Measurements from ENCODE around the gene PSMB11.

The PSMB11 gene

DNA sequence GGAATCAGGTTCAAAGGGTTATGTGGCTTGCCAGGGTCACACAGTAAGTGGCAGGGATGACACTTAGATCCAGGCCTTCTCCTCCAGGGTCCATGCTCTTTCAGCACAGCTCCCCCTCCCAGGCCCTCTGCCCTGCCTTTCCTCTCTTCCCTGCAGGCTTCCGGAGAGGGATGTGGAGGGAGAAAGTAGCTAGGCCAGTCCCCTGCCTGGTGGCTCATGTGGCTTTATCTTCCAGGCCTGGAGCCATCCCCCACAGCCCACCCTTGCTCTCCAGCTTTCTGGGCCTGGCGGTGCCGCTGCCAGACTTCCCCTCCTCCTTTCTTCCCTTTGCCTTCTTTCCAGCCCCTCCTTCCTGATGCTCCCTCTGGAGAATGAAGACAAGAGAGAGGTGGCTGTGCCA lies 1.7 kb downstream of the PSMB11 start:
- DNase-seq: no peak
- no peak for ATAC-seq

DNA sequence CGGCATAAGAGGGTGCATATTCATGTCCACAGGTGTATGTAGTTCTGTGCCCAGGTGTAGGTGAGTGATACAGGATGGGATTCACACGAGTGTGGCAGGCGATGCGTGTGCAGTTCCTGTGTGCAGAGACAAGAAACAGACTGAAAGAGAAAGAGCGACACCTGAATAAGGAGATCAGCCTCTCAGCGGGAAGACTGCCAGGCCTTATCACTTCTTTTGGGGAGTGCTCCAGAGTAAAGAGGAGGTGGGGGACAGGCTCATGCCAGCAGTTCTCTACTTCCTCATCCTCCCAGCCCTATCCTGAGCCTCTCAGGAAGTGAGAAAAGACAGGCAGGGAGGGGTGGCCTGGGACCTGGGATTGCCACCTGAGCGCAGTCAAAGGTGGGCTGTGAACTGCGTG lies 2.8 kb downstream of the PSMB11 start:
- ATAC-seq (no peak), DNase-seq (no peak)

DNA sequence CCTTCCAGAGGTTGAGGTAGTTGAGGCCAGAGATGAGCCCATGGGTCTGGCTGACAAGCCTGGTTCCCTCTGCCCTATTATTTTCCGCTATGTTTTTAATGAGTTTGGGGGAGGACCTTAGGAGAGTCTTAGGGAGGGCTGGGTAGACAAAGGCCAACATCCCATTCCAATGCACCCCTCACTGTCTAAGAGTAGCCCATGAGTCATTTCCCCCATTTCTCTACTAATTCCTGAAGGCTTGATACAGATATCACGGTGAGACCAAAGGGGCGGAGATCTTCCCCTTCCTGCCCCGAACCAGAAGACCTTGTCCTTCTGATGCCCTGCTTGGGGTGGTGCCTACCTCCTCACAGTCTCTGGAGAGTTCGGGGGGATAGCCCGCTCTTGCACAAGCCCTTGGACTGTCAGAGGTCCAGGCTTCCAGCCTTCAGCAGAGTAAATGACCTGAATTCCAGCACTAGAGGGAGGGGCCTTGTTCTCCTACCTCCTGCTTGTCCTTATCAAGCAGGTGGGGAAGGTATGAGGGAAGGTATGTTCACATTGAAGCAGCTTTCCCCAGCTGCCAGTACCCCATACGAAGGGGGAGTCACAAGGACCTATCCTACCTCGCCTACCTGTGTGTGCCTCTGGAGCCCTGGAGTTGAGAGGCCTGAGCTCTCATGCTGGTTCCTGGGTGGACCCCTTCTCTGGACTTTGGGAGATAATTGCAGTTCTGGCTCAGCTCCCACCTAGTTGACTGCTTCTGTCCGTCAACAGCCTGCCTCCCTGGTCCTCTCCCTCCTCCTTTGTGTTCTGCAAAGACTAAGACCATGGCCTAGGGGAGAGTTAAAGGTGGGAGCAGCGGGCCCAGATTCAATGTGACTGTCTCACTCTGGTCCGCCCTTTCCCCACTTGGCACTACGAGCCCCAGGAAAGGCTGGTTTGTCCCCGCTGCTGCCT lies 3.7 kb downstream of the PSMB11 start:
- ATAC-seq (no peak), DNase-seq (no peak)

DNA sequence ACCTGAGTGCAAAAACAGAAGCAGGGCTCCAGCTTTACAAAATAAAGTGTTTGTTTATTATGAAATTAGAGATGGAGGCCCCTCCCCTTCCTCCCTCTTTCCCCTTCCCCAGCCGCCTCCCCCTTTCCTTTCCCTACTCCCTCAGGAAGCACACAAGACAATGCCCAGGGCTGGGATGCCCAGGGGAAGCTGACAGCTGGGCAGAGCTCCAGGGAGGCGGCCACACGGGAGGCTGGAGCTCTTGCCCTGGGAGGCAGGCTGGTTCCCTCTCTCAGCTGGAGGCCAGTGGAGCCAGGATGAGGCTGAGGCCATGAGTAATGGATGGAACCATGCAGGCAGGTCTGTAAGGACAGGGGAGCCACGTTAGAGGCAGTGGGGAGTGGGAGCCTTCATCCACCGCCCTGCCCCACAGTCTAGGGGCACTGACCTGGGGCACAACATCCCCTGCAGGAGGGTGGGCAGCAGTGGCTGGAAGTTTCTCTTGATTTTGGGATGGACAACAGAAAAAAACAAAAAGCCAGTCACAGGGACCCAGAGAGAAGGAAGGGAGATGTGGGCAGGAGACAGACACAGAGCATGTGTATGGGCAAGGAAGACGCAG lies 5.1 kb downstream of the PSMB11 start:
- no peak for ATAC-seq

DNA sequence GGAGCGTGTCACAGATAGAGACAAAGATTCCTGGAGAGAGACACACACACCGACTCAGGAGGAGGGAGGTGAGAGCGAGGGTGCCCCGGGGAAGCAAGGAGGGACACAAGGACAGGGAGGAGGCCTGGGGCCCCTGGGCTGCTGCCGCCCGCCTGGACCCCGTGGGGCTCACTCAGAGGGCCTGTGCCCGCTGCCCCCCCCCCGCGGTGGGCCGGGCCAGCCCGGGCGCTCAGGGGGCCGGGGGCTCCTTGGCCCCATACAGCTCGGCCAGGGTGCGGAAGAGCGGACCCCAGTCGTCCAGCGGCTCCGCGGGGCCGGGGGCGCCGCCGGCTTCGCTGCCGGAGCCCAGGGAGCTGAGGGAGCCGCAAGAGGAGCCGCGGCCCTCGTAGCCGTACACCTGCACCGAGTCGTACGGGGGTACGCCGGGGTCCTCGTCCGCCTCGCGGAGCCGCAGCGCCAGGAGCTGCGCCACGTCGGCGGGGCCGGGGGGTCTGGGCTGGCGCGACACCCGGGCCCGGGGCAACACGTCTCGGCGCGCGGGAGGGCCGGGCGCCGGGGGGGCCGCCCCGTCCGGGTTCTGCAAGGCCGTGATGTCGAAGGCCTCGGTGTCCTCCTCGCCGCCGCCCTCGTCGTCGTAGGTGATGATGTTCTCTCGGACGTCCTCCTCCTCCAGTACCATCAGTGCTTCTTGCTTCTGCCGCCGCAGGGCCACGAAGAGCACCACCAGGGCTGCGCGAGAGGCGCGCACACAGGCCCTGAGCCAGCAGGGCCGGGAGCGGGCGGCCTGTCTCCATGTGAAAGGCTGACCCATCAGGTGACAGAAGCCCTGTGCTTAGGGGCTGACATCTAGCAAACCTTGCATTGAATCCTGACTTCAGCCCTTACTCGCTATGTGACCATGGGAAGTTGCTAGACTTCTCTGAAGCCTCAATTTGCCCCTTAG lies 6.0 kb downstream of the PSMB11 start:
- ATAC-seq: no peak
- DNase-seq: no peak

More for the DNA sequence above, 5.1 kb downstream of the PSMB11 start:
- no peak for DNase-seq

DNA sequence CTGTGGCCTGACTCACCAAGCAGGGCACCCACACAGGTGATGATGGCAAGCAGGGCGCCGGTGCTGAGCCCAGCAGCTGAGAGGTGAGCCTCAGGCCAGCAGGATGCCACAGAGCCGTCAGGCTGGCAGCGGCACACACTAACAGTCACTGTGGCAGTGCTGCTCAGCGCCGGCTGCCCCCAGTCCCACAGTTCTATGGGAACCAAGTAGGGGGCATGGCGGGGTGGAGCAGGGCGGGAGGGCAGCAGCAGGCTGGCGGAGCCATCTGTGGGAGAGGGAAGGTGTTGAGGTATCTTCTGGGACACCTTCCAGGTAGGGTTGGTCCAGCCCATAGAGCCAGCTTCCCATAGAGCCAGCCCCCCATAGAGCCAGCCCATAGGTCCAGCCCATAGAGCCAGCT lies 7.0 kb downstream of the PSMB11 start:
- ATAC-seq: no peak
- no peak for DNase-seq

DNA sequence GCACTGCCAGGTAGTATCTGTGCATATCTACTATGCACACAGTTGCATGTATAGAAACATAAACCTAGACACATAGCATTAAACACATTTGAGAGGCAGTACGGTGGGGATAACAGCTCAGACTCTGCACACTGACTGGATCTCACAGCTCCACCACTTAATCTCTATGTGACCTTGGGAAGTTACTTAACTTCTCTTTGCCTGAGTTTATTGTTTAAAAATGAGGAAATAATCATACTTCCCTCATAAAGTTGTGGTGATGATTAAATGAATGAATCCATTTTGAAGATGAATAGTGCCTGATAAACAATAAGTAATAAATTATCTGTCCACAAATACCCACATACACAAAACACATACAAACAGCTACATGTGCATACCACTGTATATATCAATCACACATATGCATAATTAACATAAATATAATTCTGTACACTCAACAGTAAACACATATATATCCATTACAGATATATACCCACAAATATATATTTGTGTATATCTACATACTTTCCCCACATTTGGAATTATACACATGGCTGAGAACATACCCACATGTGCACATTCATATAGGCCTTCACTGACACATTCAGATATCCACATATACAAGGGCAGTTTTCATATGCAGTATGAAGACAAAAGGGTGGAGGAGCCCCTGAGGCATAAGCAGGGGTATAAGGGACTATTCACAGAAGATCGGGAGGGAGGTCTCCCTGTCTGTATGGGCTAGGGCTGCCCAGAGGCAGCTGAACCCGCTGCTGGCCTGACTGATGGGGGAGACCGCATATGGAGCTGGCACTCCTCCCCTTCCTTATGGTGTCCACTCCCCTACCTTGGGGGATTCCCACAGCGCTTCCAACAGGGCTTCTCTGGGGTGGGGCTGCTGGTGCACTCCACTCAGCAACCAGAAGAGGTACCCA lies 9.4 kb downstream of the PSMB11 start:
- DNase-seq (no peak), ATAC-seq (no peak)

DNA sequence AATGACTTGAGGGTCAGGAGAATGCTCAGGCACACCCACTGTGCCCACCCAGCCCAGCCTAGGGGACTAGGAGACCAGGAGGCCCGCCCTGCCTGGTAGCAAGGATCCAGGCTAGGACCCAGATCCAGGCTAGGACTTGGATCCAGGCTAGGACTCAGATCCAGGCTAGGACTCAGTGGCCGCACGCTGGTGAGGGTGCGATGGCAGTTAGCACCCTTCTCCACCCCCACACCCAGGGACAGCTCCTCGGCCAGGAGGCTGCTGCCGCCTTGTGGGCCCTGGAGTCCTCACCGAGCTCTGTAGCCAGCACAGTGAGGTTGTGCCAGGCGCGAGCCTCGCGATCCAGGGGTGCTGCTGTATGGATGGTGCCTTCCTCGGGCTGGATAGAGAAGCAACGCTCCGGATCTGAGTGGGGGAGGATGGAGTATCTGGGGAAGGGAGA lies 10.2 kb downstream of the PSMB11 start:
- ATAC-seq: no peak
- DNase-seq: no peak

DNA sequence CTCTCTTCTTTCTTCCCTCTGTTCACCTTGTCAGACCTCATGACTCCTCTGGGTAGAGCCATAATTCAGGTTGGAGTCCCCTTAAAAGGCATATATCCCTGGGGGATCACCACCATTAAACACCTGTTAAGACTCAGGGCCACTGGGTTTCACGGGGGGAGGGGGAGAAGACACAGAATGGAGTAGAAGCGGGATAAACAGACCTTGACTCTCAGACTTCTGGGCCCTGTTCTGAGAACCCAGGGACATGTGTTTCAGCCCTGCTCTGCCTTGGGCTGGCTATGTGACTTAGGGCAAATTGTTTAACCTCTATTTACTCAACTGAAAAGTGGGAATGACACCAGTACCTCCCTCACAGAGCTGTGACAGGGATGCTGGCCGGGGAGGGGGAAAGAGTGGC lies 10.7 kb downstream of the PSMB11 start:
- no peak for DNase-seq

DNA sequence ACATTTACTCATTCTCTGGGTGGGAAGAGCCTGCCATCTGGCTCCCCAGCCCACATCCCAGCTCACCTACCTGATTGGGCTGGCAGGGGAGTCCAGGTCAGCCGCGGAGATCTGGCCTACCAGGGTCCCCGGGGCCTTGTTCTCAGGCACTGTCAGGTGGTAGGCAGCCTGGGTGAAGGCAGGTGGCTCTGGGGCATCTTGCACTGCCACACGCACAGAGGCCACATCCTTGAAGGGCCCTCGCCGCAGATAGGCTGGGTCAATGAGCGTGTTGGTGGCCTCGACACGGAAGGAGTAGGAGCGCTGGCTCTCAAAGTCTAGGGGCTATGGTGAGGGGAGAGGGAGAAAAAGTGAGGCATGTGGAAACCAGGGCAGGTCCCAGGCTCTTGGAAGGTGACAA lies 11.4 kb downstream of the PSMB11 start:
- no peak for DNase-seq

More for the DNA sequence above, 10.7 kb downstream of the PSMB11 start:
- ATAC-seq: no peak

DNA sequence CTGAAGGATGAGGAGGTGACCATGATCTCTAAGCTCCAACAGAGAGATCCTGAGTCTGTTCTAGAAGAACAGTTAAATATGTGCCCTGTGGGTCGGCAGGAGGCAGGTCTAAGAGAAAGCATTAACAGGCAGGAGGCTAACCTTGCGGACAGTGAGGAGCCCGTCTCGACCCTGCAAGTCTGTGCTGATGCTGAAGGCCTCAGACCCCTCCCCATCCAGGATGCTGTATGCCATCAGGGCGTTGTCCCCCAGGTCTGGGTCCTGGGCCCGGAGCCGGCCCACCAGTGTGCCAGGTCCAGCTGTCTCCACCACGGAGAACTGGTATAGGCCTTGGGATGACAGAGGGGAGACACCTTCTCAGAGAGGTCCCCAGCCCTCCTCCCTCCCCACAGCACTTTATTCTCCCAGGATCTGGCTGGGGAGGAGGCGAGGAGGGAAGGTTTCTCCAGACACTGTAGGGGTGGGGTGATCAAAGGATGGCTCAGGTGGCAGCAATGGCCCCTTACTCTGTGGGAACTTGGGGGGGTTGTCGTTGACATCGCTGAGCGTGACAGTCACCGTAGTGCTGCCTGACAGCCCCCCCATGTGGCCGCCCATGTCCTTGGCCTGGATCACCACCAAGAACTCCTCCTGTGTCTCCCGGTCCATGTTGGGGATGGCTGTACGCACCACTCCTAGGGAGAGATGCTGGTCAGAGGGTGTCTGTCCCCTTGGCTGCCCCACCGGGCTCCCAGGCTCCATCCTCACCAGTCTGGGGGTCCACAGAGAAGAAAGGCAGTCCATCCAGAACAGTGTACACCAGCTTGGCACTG lies 12.2 kb downstream of the PSMB11 start:
- peak; percentile 60 for DNase-seq

More for the DNA sequence above, 11.4 kb downstream of the PSMB11 start:
- ATAC-seq: no peak

DNA sequence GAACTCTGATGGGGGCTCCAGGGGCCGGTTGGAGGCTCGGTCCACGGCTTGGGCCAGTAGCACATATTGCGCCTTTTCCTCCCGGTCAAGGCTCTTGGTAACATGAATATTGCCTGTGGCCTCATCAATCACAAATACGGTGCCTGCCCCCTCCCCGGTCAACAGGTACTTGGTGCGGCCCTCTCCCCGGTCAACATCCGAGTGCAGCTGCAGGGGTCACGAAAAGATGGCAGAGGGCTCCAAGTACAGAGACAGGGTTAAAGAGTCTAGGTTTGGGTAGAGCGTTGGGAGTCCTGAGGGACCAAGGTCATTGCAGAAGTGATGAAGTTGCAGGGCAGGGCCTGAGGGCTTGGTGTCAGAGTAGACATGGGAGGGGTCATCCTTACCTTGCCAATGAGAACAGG lies 13.1 kb downstream of the PSMB11 start:
- DNase-seq (no peak), ATAC-seq (no peak)

More for the DNA sequence above, 12.2 kb downstream of the PSMB11 start:
- ATAC-seq: no peak

DNA sequence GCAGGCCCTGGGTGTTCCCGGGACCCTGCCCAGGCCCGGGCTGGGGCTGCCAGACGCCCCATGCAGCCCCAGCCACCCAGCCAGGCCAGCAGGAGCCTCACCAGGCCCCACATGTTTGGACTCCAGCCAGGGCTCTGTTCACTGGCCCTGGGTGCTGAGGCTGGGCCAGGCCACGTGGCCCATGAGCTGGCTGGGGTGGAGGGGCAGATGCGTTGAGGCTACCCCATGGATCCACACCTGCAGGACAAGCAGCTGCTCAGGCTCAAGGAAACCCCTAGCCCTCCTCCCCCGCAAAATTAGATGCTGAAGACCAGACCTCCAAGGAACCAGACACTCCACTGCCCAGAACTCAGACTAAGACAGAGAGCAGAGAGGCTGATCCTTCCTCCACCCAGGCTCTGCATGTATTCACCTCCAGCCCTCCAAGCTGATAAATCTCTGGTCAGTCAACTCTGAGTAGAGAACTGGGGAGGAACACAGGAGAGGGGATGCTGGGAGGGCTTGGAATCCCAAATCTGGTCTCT lies 13.7 kb downstream of the PSMB11 start:
- no peak for DNase-seq
- ATAC-seq: no peak

DNA sequence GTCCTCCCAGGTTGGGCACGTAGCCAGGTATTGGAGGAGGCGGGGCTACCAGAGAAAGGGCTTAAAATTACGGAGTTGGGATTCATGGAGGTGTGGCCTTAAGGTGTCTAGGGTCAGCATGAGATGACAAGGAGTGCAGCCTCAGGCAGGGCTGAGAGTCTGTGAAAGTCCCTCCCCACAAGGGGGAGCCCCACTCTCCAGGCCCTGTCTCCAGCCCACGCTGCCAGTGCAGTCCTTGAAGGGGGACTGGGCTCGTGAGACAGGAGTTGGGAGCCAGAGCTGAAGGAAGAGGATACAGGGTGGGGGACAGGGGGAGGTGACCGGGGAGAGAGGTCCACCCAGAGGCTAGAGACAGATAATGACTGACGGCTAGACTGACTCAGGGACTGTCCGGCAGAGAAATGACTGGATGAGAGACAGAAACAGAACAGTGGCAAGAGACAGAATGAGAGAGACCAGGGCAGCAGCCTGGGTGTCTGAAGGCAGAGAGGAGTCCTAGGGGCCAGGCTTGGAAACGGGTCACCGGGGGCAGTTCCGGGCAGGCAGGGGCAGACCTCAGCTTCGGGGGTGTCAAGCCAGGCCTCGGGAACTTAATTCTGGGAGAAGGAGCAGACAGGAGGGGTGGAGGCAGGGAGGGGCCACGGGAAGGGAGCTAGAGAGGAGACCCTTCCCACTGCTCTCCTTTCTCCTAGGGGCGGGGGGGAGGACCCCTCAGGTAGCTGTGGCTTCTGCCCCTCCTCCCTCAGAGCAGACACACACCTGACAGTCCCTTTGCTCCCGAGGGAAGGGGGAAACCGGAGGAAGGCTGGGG lies 14.3 kb downstream of the PSMB11 start:
- peak; percentile 77 for DNase-seq
- peak; percentile 75 for ATAC-seq

DNA sequence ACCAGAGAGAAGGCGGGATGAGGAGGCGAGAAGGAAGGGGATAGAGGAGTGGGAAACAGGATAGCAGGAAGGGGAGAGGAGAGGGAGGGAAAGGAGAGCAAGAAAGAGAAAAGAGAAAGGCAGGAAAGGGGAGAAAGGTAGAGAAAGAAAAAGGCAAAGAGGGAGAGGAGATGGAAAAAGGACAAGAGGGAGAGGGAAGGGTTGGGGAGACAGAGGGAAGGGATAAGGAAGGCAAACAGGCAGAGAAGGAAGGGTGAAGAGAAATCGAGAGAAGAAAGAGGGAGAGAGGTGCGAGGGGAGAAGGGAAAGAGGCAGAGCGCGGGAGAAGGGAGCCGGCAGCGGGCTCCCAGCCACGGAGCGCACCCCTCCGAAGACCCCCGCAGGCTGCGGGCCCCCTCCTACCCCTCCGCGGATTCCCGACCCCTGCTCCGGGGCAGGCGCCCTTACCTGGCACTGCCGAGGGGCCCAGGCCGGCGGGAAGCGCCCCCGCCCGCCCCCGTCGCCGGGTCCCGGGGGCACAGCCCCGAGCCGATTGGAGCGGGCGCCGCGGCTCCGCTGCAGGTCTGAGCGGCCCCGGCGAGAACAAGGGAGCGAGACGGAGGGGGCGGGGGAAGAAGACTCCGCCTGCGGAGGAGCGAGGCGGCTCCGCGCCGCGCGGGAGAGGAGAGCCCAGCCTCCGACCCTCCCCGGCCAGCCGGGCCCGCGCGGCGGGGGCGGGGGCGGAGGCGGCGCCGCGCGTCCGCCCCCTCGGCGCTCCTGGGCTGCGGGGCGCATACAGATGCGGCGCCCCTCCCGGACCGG lies 15.1 kb downstream of the PSMB11 start, which contains the start of gene CDH24:
Gene CDH24 (minus strand): TSS at position 565 of the 801 bp plus-strand sequence. CDS start 1,787 bp downstream, outside the sequence.
- DNase-seq: peak; percentile 77
- peak; percentile 71 for ATAC-seq

DNA sequence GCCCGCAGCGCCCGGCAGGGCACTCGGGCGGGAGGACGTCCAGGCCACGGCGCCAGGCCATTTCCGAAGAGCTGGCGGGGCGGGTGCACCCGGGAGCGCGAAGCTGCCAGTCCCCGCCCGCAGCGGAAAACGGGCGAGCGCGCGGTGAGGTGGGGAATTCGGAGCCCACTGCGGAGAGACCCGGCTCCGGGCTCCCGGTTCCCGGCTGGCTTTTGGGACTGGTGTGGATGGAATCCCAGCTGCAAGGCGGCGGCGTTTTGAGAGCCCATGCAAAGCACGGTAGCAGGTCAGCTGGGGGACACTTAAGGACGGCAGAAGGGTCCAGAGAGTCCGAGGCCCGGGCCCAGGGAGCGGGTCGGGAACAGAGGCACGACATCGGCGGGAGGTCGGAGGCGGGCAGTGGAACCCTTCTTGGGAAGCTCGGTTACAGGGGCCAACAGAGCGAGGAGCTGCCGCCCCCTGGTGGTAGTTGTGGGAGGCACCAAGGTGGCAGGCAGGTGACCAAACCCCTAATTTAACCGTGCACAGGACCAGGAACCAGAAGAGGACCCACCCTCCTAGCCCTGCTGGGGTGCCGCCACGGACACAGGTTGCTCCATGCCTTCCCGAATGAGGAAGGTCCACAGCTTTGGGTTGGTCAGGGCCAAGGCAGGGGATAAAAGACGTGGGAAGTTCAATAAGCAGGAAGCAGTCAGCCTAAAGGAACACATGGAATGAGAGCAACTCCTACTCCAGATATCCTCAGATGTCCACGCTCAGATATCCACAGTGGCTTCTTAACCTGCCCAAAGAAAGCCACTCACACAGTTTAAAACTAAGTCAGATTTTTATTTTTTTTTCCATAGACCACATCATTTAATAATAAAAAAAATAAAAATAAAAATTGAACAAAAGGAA lies 16.0 kb downstream of the PSMB11 start:
- peak; percentile 92 for DNase-seq

More for the DNA sequence above, 16.0 kb downstream of the PSMB11 start:
- peak; percentile 74 for ATAC-seq
